HG03354 (cell line): ENCODE results near the gene VCAN.
A peak's percentile ranks its signal among the peaks of the same experiment; 100 is the strongest.

Source experiments
- ATAC-seq: cut with Tn5 transposase; IDR thresholded peaks from one replicate; pipeline ENCODE4 v1.9.1; 2021; ENCODE audit warnings: mild to moderate bottlenecking; ENCODE audit not compliant: unreplicated experiment, poor library complexity, severe bottlenecking

Gene VCAN

DNA sequence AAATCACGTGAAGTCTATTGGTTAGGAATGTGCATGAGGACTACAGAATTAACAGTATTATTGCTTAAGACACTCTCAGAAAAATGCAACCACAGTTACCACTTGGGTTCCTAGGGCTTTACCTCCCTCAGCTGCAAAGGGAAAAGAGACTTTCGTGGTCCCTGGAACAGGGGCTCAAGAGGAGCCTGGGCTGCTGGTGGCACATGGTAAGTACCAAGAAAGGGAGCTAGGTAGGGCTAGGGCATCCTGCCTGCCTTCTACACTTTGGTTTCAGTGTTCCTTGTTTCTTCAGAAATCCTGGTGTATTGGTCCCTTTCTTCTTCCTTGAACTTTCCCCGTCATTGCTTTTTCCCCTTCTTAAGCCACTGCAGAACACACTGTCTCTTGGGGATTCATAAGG lies 7.3 kb upstream of the VCAN start:
- ATAC-seq = no peak

DNA sequence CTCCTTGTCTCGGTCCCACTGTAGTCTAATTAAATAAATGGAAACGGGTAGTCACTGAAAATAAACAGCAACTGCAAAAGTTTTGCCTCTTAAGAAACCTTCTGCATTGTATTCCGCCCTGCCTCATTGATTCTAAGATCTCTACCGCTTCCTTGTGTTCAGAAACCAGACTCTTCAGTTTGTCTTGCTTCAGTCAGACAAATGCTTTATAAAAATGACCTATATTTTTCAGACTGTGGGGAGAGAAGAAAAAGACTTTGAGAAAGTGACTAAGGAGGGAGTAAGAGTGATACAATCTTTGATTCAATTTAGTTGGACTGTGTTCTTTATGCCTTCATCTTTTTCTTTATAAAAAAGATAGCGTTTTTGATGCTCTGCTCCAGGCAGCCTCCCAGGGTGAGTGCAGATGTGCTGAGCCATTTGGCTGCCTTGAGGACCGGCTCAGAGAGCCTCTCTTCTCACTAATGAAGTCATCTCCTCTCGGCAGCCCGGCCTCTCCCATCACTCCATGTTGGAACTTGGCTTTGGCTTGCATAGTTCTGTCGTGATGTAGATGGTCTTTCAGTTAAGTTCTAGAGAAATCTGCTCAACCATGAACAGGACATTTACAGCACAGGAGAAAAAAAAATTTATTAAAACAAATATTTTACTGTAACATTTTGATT lies 4.0 kb upstream of the VCAN start:
- ATAC-seq = no peak

DNA sequence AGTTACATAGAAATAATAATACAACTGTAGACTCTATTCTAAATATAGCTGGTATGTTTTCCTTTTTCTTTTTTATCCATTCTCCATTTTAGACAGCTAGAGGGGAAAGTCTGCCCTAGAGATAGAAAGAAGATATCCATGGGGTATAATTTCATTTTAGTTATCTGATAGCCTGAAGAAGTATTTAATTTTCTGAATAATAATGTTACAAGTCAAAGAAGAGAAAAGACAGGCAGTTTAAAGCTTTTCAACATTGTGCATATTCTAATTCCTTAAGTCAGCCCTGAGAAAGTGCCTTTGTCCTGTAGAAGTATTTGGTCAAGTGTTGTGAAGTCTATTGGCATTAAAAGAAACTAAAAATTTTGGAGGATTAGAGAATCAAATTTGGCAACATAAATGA lies 2.5 kb upstream of the VCAN start:
- no peak for ATAC-seq

DNA sequence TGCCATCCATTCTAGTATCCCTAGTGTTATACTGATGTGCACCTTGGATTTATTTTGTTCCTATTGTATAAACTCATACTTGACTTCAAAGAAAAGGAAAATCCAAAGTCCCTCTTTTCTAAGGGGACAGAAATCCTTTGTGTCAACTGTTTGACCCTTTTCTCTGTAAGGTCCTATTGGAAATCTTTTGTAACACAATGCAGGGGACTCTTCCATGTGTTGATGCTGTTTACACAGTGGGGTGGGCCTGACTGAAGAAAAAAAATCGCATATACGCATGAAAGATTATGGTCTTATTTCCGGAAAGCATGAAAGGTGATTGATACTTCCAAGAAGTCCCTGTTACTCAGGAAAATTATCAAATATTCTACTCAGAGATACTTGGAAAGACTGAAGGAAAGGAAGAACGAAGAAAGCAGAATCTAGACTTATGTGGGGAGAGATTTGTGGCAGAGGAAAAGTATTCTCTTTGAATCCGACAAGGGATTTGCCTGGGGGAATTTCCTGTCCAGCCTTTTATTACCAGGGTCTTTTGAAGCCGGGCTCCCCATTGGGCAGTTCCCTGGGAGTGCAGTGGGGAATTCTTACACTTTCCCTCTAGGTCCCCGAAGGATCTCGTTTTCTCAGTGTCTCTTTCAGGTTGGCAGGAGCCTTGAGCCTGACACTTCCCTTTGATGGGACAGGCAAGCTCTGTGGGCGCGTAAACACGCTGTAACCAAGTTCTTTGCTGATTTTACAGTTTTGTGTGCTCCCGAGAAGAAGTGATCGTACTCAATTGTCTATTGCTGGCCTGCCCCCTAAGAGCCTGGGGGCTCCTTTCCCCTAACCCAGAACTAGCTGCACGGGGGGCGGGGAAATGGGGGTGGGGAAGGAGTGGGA lies 779 bp upstream of the VCAN start:
- ATAC-seq = no peak

DNA sequence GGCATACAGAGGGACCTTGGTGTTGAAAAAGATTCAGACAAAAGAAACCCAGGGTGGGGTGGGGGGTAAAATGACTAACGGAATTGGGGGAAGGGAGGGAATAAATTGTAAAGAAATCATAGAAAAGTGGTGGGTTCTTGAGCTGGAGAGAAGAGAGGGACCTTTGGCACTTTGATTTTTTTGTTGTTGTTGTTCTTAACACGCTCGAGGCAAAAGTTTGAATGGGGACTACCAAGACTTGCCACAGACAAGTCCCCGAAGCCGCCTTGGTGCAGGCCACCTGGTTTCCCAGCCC lies 616 bp downstream of the VCAN start:
- no peak for ATAC-seq

DNA sequence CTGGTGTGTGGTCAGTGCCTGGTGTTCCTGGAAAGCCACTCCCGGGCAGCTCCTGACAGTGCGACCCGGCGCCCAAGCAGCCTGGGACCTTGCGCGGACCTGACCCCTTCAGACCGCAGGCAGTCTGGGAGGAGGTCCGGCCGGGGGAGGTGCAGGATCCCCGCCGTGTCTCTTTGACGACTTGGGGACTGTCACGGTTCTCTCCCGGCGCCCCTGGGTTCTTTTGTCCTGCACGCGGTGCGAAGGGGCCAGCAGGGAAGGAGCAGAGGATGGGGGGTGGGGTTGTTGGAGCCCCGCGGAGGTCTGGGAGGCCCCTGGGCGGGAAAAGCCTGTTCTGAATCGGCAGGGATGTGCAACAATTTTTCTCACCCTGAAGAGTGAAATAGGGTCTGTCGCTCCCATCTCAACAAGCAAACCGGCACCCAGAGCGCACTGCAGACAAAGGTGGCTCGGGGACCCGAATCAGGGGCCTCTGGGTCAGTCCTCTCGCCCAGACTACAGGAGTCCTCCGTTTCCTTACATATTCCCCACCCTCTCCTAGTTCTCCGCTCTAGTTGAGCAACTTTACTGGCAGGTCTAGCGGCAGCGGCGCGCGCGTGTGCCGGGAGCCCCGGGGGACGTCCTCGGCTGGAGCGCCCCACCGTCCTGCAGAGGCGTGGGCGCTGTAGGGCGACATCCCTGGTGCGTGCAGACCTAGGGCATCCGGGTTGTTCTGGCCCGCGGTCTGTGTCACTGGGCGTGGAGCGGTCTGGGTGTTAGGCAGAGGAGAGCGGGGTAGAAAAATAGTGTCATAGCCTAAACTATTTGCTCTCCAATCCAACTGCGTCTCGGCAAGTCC lies 1.2 kb downstream of the VCAN start:
- peak; percentile 53 for ATAC-seq

DNA sequence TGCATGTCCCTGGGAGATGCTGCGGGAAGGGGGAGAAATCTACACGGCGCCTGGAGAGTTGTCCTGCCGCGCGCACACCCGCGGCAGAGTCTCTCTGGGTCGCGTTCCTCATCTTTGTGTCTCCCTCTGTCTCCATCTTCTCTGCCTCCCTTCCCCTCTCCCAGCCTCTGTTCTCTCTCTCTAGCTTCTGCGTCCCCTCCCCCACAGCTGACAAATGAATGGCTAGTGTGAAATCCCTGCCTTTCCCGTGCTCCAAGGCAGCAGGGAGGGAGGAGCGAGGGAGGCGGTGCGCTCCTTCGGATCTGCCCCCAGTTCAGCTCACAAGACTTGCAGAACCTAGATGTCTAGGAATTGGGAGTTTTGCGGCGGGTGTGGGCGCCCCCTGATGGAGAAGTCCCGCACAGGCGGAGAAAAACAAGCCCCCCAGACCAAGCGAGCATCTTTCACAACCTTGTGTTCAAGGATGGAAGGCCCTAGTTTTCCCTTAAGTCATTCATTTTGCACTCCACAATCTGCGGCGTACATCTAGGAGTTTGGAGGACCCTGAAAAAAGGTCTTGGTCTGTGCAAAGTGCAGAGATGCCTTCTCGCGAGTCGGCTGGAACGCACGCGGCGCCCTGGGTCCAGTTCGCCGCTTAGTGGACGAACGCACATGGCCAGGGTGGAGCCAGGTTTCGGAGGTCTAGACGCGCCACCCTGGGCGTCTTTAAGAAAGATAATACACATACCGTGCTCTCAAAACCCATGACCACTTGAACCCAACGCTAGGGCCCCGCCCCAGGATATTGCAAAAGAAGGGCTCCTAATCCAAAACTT lies 2.0 kb downstream of the VCAN start:
- ATAC-seq = peak; percentile 69

DNA sequence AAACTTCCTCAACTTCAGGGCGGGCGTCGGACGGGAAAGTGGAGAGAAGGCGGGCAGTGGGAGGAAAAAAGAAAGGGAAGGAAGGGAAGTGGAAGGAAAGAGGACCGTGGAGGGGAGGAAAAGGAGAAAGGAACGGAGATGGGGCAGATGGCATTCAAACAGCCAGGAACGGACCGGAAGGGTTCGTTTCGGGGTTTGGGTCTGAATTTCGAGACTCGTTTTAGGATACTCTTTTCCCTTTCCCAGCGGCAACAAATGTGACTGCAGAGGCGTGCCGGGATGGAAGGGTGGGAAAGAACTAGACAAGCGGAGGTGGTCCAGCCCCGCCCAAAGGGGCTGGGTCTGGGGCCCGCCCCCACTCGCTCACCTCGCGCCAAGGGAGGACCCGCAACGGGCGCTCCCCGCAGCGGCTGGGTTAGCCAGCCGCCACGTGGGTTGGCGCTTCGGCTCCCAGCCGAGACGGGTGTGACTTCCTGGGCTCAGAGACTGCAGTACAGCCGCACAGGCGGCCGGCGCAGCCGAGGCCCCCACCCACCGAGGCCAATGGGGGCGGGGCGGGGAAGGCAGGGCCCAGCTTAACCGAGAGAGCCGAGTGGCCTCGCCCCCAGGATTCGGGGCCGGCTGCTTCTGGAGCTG lies 2.7 kb downstream of the VCAN start:
- ATAC-seq = peak; percentile 59

DNA sequence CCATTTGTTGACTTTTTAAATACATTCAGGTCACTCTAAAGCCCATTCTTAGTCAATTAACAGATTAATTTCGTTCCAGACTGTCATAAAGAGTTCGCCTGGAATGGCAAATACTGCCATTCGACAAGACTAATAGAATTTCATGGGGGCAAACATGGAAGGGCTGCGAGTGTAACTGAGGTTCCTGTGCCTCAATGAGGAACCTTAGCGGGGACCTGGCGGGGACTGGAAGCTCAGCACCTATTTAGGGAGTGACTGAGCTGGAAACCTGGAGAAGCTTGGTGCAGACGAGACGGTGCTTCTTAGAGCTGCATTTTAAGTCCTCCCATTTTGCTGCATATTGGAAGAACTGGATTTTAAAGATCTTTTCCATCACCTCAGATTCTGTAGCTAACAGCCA lies 3.4 kb downstream of the VCAN start:
- no peak for ATAC-seq

DNA sequence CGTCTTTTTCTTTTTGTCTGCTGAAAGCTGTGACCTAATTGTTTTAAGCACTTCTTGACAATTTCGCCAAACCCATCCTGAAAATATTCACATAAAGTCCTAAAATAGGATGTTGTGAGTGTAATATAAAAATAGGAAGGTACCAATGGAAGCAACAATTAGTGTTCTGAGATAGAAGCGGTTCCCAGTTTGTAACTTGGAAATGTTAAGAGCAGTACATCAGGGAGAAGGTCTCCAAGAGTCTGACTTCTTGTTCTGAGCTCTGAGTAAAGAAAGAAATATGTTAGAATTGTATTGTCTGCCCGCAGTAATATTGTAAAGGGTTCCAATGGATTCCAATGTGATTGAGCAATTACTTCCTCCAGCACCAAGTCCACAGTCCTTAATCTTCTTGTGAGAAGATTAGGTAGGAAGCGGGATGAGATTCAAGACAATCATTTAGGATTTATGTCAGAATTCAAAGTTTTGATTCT lies 3.9 kb downstream of the VCAN start:
- no peak for ATAC-seq

DNA sequence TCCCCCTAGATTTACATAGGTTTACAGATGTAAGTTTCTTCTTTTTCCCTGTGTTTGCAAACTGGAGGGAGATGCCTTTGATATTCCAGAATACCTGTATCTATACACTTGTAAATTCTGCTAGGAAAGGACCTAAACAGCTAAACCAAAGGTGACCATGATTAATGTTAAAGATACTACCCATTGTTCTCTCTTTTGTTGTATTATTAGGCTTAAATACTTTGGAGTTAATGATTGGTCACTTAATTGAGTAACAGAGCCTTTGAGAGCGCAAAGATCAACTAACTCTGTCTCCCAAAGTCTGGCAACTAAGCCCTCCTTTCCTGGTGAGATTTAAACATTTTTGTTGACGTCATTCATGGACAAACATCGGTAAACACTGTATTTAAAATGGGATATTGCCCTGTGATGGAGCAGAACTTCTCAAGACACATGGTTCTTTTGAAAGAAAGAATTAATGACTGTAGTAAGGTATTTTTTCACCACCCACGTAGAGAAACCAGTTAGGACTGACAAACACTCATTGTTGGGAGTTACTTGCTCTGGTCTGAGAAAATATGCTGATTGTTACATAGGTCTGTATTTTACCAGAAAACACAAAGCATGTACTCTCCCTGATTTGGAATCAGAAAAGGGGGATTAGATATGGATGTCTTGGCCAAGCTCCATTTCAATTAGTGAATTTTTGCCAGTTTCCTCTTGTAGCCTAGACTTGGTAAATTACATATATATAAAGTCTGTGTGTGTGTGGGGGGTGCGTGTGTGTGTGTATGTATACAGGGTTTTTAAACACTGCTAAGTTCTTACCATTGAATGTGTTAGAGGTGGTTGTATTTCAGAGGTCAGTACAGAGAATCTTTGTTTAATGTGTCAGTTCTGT lies 4.6 kb downstream of the VCAN start:
- ATAC-seq = no peak

DNA sequence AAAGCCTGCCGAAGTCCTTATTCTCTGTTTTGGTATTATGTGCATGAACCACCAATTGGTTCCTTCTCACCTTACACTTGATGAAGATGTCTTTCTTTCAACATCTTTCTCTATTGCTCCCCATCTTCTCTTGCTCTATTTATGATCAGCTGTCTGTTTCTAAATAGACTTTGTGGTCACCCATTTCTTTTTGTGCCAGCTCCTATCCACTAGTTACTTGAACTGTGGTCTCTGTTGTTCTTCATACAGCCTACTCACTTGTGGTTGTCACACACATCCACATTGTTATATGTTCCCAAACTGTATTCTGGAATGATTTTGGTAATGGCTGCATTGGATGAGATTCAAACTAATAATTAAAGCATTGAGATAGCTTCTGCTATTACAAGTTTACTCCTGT lies 11.4 kb downstream of the VCAN start:
- ATAC-seq = no peak

DNA sequence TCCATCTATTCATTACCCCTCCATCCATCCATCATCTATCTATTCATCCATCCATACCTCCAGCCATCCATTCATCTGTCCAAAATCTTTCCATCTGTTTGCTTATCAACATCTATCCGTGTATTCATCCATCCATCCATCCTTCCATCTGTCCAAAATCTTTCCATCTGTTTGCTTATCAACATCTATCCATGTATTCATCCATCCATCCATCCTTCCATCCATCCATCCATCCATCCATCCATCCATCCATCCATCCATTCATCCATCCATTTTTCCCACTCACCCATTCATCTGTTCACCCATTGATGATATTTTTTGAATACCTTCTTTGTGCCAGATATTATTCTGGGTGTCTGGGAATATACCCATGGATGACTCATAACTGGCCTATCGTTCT lies 12.8 kb downstream of the VCAN start:
- no peak for ATAC-seq

DNA sequence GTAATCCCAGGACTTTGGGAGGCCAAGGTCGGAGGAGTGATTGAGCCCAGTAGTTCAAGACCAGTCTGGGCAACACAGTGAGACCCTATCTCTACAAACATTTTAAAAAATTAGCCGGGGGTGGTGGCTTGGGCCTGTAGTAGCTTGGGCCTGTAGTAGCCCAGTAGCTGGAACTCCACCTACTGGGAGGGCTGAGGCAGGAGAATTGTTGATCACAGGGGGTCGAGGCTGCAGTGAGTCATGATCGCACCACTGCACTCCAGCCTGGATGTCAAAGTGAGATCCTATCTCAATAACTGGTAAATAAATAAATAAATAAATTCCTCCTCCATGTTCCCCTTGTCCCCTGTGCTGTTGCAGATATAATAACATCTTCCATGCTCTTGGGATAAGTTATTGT lies 14.3 kb downstream of the VCAN start:
- no peak for ATAC-seq

DNA sequence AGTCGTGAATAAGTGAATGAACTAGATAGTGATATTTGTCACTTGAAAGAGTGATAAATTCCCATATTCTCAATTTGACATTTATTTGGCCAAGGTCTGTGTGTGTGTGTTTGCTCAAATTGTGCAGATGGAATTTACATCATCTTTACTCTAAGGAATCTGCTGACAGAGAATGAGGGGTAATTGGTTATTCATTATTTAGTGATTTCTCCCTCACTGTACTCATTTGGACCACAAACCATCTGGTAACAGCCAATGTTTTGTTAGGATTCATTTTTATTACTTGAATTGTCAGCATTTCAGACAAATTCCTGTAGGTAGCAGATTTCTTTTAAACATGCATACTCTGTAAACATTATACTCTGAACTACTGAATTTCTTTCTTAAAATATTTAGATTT lies 15.6 kb downstream of the VCAN start:
- no peak for ATAC-seq

DNA sequence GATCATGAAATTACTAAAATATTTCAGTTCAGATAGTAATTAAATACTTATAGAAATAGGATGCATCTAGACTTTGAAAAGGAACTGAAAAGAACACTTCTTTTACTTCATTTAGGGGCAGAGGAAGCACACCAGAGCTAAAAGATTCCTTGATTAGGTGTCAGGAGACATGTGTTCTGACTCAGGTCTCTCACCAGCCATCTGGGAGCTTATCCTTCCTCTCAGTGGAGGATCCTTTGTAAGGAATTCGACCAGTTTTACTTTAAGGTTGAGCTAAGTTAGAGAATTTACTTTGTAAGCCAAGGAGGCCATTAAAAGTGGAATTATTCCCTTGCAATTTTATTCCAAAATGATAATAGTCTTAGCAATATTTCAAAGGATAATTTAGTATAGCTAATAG lies 16.7 kb downstream of the VCAN start:
- ATAC-seq = no peak

DNA sequence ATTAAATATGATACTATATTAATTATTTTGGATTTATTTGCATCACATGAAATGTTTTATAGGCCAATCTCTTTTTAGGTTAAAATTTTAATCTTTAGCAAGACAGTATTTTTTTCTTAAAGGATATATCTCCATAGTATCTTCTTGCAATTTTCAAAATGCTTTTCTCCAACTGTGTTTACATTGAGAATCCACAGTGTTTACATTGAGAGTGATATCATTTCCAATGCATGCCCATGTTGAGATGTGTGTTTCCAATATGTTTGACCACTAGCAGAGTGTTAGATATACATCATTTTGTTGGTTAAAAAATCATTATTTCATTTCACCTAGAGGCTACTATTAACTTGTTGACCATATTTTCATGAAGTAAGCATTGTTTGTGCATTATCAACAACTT lies 17.3 kb downstream of the VCAN start:
- no peak for ATAC-seq

DNA sequence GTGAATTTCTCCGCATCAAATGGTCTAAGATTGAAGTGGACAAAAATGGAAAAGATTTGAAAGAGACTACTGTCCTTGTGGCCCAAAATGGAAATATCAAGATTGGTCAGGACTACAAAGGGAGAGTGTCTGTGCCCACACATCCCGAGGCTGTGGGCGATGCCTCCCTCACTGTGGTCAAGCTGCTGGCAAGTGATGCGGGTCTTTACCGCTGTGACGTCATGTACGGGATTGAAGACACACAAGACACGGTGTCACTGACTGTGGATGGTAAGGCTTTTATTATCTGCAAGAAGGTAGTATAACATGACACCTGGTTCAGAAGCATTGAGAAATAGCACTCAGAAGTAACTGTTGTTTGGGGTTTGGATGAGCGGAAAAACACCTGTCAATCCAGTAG lies 18.7 kb downstream of the VCAN start:
- no peak for ATAC-seq
